Measurements from ENCODE around the gene RAPSN. TPM values are rescaled to one million over a fixed set of nuclear protein-coding genes. Genes with fewer than 3 reads are reported as not detected.

Gene RAPSN
- total and polyA plus RNA-seq, 2 of the 8 experiments (the other 6 are each of a cell fraction or from before 2014, with no cell fraction given), result 0.06 to 0.34 TPM

DNA sequence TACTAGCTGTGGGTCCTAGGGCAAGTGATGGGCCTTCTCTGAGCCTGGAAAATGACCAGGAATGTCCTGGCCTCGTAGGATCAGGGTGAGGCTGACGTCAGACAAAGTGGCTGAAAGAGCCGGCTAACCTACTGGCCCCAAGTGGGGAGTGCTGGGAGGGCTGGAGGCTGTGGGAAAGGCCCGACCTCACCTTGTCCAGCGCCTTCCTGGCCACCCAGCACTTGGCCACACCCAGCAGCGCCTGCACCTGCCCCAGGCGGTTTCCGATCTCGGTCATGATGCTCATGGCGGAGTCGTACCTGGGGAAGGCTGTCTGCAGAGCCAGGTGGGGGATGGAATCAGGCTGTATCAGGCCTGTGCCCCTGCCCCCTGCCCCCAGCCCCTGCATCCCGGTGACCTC lies 7.5 kb downstream of the RAPSN start (continued):
- no peak for TF ChIP-seq ZNF274 (IDR thresholded peaks at IDR 0.05; ENCODE audit: borderline replicate concordance, extremely low read depth, low read length)
